MM.1S (cell line): ENCODE results near the gene LGALS3BP.

Experiments
- DNase-seq: peaks from one replicate; pipeline ENCODE4 v3.0.0-alpha.2; 2015
- H2AFZ ChIP-seq: fragments of 300-600 bp; sonication (generic); 2 replicates; pipeline ENCODE4 v1.6.0; 2016; ENCODE audit warnings: antibody characterized with exemption, low read length
- H3F3A ChIP-seq: fragments of 300-600 bp; sonication (generic); 2 replicates; pipeline ENCODE4 v1.6.1; 2016; ENCODE audit warnings: mild to moderate bottlenecking, antibody characterized with exemption, low read length, moderate library complexity, mixed read lengths; ENCODE audit not compliant: insufficient read depth
- H3K27ac ChIP-seq: fragments of 300-600 bp; sonication (generic); 2 replicates; pipeline ENCODE4 v1.5.1; 2016; ENCODE audit warnings: mild to moderate bottlenecking, low read length
- H3K27me3 ChIP-seq: fragments of 300-600 bp; sonication (generic); replicated peaks from 2 replicates; pipeline ENCODE4 v1.6.0; 2016; ENCODE audit warnings: low read length; ENCODE audit not compliant: insufficient read depth
- H3K36me3 ChIP-seq: fragments of 300-600 bp; sonication (generic); replicated peaks from 2 replicates; pipeline ENCODE4 v1.6.1; 2016; ENCODE audit warnings: mild to moderate bottlenecking, low read length, mixed read lengths; ENCODE audit not compliant: insufficient read depth
- H3K4me1 ChIP-seq: fragments of 300-600 bp; sonication (generic); 2 replicates; pipeline ENCODE4 v1.6.1; 2016; ENCODE audit warnings: low read length, mixed read lengths
- H3K4me2 ChIP-seq: fragments of 300-600 bp; sonication (generic); 2 replicates; pipeline ENCODE4 v1.6.0; 2016; ENCODE audit warnings: low read depth, low read length
- H3K4me3 ChIP-seq: fragments of 300-600 bp; sonication (generic); 2 replicates; pipeline ENCODE4 v1.5.1; 2016; ENCODE audit warnings: low read length, mixed read lengths
- H3K79me2 ChIP-seq: fragments of 300-600 bp; sonication (generic); 2 replicates; pipeline ENCODE4 v1.6.1; 2016; ENCODE audit warnings: mixed run types, low read length, mixed read lengths
- H3K9ac ChIP-seq: fragments of 300-600 bp; sonication (generic); 2 replicates; pipeline ENCODE4 v1.6.1; 2016; ENCODE audit warnings: low read length, mixed read lengths
- H3K9me2 ChIP-seq: fragments of 300-600 bp; sonication (generic); replicated peaks from 2 replicates; pipeline ENCODE4 v1.6.1; 2016; ENCODE audit warnings: mild to moderate bottlenecking, low read length, mixed read lengths; ENCODE audit not compliant: insufficient read depth
- H3K9me3 ChIP-seq: fragments of 300-600 bp; sonication (generic); replicated peaks from 2 replicates; pipeline ENCODE4 v1.6.1; 2016; ENCODE audit warnings: mild to moderate bottlenecking, low read length, mixed read lengths; ENCODE audit not compliant: insufficient read depth
- H4K20me1 ChIP-seq: fragments of 300-600 bp; sonication (generic); 2 replicates; pipeline ENCODE4 v1.6.1; 2016; ENCODE audit warnings: mild to moderate bottlenecking, low read length, moderate library complexity, mixed read lengths; ENCODE audit not compliant: insufficient read depth
- EZH2 ChIP-seq: fragments of 300-600 bp; sonication (generic); optimal IDR thresholded peaks from 2 replicates; pipeline ENCODE3; 2017; ENCODE audit warnings: low read depth, mild to moderate bottlenecking, antibody characterized with exemption, low read length, mixed read lengths
- EZH2phosphoT487 ChIP-seq: fragments of 300-600 bp; sonication (generic); IDR thresholded peaks from 2 replicates; pipeline ENCODE4 v1.6.1; 2018; ENCODE audit warnings: antibody characterized with exemption, low read length
- TF ChIP-seq, protein P1 (sequence below): fragments of 300-600 bp; sonication (generic); IDR thresholded peaks from 2 replicates; pipeline ENCODE4 v1.5.1; 2016; ENCODE audit warnings: antibody characterized with exemption, low read length, mixed read lengths

The LGALS3BP gene

DNA sequence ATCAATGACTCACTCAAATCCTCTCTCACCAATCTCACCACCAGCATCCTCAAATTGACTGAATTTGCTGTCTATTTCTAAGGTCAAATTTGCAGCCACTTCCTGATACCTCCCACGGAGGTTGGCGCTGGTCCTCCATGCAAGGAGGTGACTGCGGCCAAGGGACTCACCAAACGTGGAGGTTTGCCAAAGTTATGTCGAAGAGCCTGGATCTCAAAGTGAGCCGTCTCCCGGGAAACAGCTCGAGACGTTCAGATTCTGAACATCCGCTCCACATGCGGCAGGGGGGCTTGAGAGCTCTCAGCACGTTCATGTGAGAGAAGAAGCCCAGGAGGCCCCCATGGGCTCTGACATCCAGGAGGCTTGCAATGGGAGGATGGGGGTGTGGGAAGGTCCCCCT lies 22.6 kb downstream of the LGALS3BP start:
- Histone ChIP-seq H3K27ac (no peak overlapping the region), H4K20me1 (no peaks in the 10 kb centered on the region), H3K79me2 (no peaks in the 10 kb centered on the region), H3K36me3 (no peaks in the 10 kb centered on the region), H3K4me2 (no peak overlapping the region), H2AFZ (no peak overlapping the region), H3K9ac (no peak overlapping the region), H3K4me1 (no peaks in the 10 kb centered on the region), H3K9me2 (no peaks in the 10 kb centered on the region), H3K27me3 (peaks cover 36% of the 10 kb centered on the region), H3F3A (no peaks in the 10 kb centered on the region), H3K9me3 (no peaks in the 10 kb centered on the region), H3K4me3 (no peak overlapping the region)
- TF ChIP-seq EZH2phosphoT487 (no peak), EZH2 (no peak)
- TF ChIP-seq, protein P1, sequence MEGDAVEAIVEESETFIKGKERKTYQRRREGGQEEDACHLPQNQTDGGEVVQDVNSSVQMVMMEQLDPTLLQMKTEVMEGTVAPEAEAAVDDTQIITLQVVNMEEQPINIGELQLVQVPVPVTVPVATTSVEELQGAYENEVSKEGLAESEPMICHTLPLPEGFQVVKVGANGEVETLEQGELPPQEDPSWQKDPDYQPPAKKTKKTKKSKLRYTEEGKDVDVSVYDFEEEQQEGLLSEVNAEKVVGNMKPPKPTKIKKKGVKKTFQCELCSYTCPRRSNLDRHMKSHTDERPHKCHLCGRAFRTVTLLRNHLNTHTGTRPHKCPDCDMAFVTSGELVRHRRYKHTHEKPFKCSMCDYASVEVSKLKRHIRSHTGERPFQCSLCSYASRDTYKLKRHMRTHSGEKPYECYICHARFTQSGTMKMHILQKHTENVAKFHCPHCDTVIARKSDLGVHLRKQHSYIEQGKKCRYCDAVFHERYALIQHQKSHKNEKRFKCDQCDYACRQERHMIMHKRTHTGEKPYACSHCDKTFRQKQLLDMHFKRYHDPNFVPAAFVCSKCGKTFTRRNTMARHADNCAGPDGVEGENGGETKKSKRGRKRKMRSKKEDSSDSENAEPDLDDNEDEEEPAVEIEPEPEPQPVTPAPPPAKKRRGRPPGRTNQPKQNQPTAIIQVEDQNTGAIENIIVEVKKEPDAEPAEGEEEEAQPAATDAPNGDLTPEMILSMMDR = no peak
- DNase-seq = no peak

GRCh38 chr17:78956254-78956653 lies 23.5 kb downstream of the LGALS3BP start:
- DNase-seq = no peak
- H3K27ac ChIP-seq = no peak overlapping the region
- no peak for TF ChIP-seq EZH2phosphoT487
- H3K4me2 ChIP-seq = no peak overlapping the region
- no peaks in the 10 kb centered on the region for H3K36me3 ChIP-seq
- no peak overlapping the region for H3K9ac ChIP-seq
- H3K9me3 ChIP-seq = no peaks in the 10 kb centered on the region
- H3K4me3 ChIP-seq = no peak overlapping the region
- no peaks in the 10 kb centered on the region for H3K9me2 ChIP-seq
- no peaks in the 10 kb centered on the region for H3K4me1 ChIP-seq
- H3F3A ChIP-seq = no peaks in the 10 kb centered on the region
- no peaks in the 10 kb centered on the region for H3K79me2 ChIP-seq
- H2AFZ ChIP-seq = no peak overlapping the region
- peaks cover 36% of the 10 kb centered on the region for H3K27me3 ChIP-seq
- H4K20me1 ChIP-seq = no peaks in the 10 kb centered on the region

GRCh38 chr17:78954684-78955083 lies 25.0 kb downstream of the LGALS3BP start:
- peaks cover 36% of the 10 kb centered on the region for H3K27me3 ChIP-seq

More at GRCh38 chr17:78954684-78955083, 25.0 kb downstream of the LGALS3BP start:
- H3K9me2 ChIP-seq = no peaks in the 10 kb centered on the region
- H3K9me3 ChIP-seq = no peaks in the 10 kb centered on the region
- H3K9ac ChIP-seq = no peak overlapping the region
- no peak overlapping the region for H3K4me2 ChIP-seq
- no peaks in the 10 kb centered on the region for H3F3A ChIP-seq
- H3K36me3 ChIP-seq = no peaks in the 10 kb centered on the region
- no peak for DNase-seq
- no peaks in the 10 kb centered on the region for H3K4me1 ChIP-seq
- H3K79me2 ChIP-seq = no peaks in the 10 kb centered on the region
- H3K4me3 ChIP-seq = no peak overlapping the region
- TF ChIP-seq EZH2phosphoT487 = no peak
- no peak for TF ChIP-seq EZH2
- TF ChIP-seq, protein P1 = no peak
- H3K27ac ChIP-seq = no peak overlapping the region
- no peaks in the 10 kb centered on the region for H4K20me1 ChIP-seq
- no peak overlapping the region for H2AFZ ChIP-seq
